ENCODE results near the gene GINS2.

The GINS2 gene

DNA sequence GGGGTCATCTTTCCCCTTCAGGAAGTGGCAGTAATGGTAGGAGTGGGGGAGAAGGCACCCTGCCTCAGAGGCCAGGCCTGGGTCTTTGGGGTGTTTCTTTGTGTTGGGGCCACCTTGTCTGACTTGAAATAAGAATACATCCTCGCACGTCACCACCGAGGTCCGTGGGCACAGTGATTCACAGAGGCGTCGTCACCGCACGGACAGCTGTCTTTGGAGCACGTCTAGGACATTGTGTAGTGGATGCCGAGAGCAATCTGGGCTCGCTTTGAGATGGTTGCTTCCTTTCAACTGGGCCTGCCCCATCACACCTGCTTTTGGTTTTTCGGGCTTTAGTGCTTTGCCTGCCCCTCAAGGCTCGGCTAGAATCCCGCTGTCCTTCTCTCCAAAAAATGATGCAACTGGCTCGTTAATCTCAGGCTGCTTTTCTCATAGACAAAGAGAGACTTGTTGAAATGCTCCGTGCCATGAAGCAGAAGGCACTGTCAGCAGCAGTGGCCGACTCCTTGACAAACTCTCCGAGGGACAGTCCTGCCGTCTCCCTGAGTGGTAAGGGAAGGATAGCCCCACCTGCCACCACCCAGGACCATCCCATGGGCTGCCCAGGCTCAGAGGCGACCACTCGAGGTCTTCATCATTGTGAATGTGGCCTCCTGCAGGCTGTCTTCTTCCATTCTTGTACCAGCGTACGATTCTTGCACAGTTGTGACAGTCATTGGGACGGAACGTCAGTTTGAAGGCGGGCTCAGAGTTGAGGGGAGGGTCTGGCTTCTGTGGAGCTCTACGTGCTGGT, 24.0 kb downstream of the GINS2 start:
- no peaks in the 10 kb centered on the region for H3K9me3 ChIP-seq (ENCODE audit: control insufficient read depth, low read length)
- no peaks in the 10 kb centered on the region for H3K27me3 ChIP-seq (ENCODE audit: control insufficient read depth, insufficient read depth, low read length)
- no peak overlapping the region for H3K4me2 ChIP-seq (ENCODE audit: low read length)
- no peak overlapping the region for H3K4me3 ChIP-seq (ENCODE audit: low read depth, low read length)
- peaks cover 2% of the 10 kb centered on the region for H3K4me1 ChIP-seq
- H3K36me3 ChIP-seq (ENCODE audit: control insufficient read depth, insufficient read depth, low read length): no peaks in the 10 kb centered on the region
- no peak overlapping the region for H2AFZ ChIP-seq
- TF ChIP-seq, protein P1, sequence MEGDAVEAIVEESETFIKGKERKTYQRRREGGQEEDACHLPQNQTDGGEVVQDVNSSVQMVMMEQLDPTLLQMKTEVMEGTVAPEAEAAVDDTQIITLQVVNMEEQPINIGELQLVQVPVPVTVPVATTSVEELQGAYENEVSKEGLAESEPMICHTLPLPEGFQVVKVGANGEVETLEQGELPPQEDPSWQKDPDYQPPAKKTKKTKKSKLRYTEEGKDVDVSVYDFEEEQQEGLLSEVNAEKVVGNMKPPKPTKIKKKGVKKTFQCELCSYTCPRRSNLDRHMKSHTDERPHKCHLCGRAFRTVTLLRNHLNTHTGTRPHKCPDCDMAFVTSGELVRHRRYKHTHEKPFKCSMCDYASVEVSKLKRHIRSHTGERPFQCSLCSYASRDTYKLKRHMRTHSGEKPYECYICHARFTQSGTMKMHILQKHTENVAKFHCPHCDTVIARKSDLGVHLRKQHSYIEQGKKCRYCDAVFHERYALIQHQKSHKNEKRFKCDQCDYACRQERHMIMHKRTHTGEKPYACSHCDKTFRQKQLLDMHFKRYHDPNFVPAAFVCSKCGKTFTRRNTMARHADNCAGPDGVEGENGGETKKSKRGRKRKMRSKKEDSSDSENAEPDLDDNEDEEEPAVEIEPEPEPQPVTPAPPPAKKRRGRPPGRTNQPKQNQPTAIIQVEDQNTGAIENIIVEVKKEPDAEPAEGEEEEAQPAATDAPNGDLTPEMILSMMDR (IDR thresholded peaks at IDR 0.05): no peak
- no peak overlapping the region for H3K27ac ChIP-seq
- H3K9ac ChIP-seq: no peak overlapping the region
- peaks cover 6% of the 10 kb centered on the region for H3K79me2 ChIP-seq

DNA sequence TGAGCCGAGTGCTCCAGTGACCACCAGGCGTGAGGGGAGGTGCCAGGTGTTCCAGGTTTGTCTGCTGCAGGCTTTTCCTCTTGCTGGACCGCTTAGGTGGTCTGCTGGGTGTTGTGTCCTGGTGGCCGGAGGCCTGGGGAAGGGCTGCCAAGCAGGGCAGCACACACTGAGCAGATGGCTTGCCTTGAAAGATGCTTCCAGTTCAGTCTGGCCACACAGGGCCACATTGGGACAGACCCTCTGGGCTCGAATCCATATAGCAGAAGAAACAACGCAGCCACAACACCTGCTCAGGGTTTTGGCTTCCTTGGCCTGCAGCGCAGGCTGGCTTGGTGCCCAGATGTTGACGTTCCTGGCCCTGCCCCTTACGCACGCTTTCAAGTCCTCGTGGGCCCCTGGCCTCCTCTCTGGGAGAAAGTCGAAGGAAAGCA, 24.8 kb downstream of the GINS2 start:
- peaks cover 11% of the 10 kb centered on the region for H3K4me1 ChIP-seq
- no peak overlapping the region for H3K9ac ChIP-seq
- peaks cover 6% of the 10 kb centered on the region for H3K79me2 ChIP-seq
- no peak overlapping the region for H3K27ac ChIP-seq
- TF ChIP-seq, protein P1 (IDR thresholded peaks at IDR 0.05): no peak
- H2AFZ ChIP-seq: no peak overlapping the region
- no peaks in the 10 kb centered on the region for H3K9me3 ChIP-seq (ENCODE audit: control insufficient read depth, low read length)
- H3K36me3 ChIP-seq (ENCODE audit: control insufficient read depth, insufficient read depth, low read length): no peaks in the 10 kb centered on the region
- H3K27me3 ChIP-seq (ENCODE audit: control insufficient read depth, insufficient read depth, low read length): no peaks in the 10 kb centered on the region
- no peak overlapping the region for H3K4me2 ChIP-seq (ENCODE audit: low read length)
- H3K4me3 ChIP-seq (ENCODE audit: low read depth, low read length): no peak overlapping the region

DNA sequence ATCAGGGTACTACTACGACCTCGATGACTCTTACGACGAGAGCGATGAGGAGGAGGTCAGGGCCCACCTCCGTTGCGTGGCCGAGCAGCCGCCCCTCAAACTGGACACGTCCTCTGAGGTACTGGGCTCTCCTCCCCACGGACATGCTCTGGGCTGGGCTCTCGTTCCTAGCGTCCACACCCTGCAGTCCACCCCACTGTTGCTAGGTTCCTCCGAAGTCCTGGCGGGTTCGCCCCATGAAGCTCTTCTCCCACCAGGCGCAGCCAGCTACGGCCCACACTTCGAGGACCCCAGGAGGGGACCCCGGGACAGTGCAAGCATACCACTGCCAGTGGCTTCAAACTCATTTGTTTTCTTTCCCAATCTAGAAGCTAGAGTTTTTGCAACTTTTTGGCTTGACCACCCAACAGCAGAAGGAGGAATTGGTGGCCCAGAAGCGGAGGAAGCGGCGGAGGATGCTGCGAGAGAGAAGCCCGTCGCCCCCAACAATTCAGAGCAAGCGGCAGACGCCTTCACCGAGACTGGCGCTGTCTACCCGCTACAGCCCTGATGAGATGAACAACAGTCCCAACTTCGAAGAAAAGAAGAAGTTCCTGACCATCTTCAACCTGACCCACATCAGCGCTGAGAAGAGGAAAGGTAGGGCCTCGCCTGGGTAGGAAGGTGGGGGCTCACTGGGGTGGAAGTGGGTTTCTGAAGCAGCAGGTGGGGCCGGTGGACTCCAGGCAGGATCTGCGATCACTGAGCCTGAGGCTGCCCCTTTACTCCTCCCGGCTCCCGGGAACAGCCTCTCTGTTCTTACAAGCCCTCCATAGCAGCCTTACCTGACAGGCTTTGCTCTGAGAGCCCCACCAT, 25.6 kb downstream of the GINS2 start:
- Histone ChIP-seq H3K4me1 (peaks cover 16% of the 10 kb centered on the region), H3K9ac (no peak overlapping the region), H3K27ac (no peak overlapping the region), H3K79me2 (peaks cover 6% of the 10 kb centered on the region), H3K27me3 (ENCODE audit: control insufficient read depth, insufficient read depth, low read length) (no peaks in the 10 kb centered on the region), H3K4me3 (ENCODE audit: low read depth, low read length) (no peak overlapping the region), H2AFZ (no peak overlapping the region), H3K4me2 (ENCODE audit: low read length) (no peak overlapping the region), H3K9me3 (ENCODE audit: control insufficient read depth, low read length) (no peaks in the 10 kb centered on the region), H3K36me3 (ENCODE audit: control insufficient read depth, insufficient read depth, low read length) (no peaks in the 10 kb centered on the region)
- TF ChIP-seq, protein P1 (IDR thresholded peaks at IDR 0.05): no peak

DNA sequence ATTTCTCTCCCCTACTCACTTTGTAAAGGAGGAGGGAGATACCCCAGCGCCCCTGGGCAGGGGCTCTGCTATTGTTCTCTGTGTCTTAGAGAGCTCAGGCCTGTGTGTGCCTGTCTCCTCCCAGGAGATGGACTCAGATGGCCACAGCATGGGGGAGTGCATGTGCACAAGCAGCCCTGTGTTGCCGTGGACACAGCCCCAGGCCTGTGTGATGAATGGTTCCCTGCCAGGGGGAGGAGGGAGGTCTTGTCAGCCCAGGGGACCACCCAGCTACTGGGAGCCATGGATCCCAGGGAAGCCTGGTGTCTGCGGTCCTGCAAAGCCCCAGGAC, 26.3 kb downstream of the GINS2 start:
- Histone ChIP-seq H3K36me3 (ENCODE audit: control insufficient read depth, insufficient read depth, low read length) (no peaks in the 10 kb centered on the region), H3K4me2 (ENCODE audit: low read length) (no peak overlapping the region), H3K27ac (no peak overlapping the region), H3K4me1 (peaks cover 17% of the 10 kb centered on the region), H2AFZ (no peak overlapping the region), H3K9ac (no peak overlapping the region), H3K79me2 (peaks cover 6% of the 10 kb centered on the region), H3K27me3 (ENCODE audit: control insufficient read depth, insufficient read depth, low read length) (no peaks in the 10 kb centered on the region), H3K4me3 (ENCODE audit: low read depth, low read length) (no peak overlapping the region), H3K9me3 (ENCODE audit: control insufficient read depth, low read length) (no peaks in the 10 kb centered on the region)
- TF ChIP-seq, protein P1 (IDR thresholded peaks at IDR 0.05): no peak
